HG03520 (cell line): ENCODE results near the gene TFAP2D.
A peak's percentile ranks its signal among the peaks of the same experiment; 100 is the strongest.

Experiments
- ATAC-seq: cut with Tn5 transposase; IDR thresholded peaks from one replicate; pipeline ENCODE4 v1.9.1; 2021; ENCODE audit warnings: mild to moderate bottlenecking, moderate library complexity; ENCODE audit not compliant: unreplicated experiment

TFAP2D gene

DNA sequence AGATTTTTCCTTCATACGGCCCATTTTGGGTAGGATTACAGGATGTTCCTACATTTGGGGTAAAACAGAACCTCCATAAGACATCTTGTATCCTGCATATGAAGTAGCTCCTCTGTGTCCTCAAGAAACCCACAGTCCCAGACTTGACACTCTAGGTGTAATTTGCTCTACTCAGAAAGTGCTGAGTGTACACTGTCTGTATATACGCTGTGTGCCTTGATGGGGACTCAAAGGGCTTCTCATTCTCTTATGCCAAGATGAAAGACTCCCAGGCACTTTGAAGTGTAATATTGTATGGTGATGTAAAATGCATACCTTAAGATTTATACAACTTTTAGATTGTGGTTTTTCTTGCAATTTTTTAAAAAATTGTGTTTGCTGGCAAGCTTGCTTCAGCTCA, 5.2 kb downstream of the TFAP2D start:
- no peak for ATAC-seq

DNA sequence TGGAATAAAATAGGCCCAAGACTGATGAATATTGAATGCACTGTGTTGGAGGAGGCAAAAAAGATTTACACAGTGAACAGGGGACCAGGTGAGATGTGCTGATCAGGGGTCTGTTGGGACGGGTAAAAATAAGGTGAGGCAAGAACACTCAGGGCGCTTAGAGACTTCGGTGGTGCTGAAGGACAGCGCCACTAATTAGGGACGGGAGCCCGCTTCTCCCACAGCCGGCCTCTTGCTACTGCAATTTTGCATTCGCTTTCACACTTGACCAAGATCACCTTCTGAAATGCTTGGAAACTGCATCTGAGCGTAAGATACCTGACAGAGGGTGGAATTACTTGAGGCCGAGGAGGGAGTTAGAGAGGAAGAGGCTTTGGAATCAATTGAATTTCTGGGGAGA, 7.3 kb downstream of the TFAP2D start:
- ATAC-seq: no peak

GRCh38 chr6:50721978-50722377, 8.7 kb downstream of the TFAP2D start:
- no peak for ATAC-seq

- ATAC-seq: no peak
Measured at GRCh38 chr6:50722829-50723554, 9.7 kb downstream of the TFAP2D start.

- ATAC-seq: no peak
Measured at GRCh38 chr6:50724381-50725124, 11.2 kb downstream of the TFAP2D start.

- ATAC-seq: no peak
Measured at GRCh38 chr6:50734488-50734887, 21.2 kb downstream of the TFAP2D start.

DNA sequence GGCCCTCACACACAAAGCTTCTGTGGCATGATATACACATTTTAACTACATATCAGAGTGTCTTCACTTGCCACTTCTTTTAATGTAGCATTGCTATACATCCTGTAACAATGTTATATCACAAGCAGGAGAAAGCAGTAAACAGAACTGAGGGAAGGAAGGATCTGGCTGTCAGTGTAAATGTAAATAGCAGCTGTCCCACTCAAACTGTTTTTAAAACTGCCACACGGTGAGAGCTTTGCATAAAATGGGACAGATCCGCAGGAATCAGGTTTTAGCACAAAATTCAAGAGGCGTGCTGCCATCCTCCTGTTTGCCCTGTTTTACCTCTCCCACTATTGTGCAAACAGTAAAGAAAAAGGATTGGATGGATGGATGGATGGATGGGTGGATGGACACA, 28.8 kb downstream of the TFAP2D start:
- ATAC-seq: no peak

GRCh38 chr6:50744976-50745375, 31.6 kb downstream of the TFAP2D start:
- ATAC-seq: no peak

- ATAC-seq: no peak
Measured at GRCh38 chr6:50762798-50763197, 49.5 kb downstream of the TFAP2D start.

GRCh38 chr6:50778696-50779095, 65.4 kb downstream of the TFAP2D start:
- no peak for ATAC-seq

- ATAC-seq: no peak
Measured at GRCh38 chr6:50780382-50780781, 67.1 kb downstream of the TFAP2D start.

GRCh38 chr6:50785921-50786320, 72.6 kb downstream of the TFAP2D start:
- no peak for ATAC-seq

DNA sequence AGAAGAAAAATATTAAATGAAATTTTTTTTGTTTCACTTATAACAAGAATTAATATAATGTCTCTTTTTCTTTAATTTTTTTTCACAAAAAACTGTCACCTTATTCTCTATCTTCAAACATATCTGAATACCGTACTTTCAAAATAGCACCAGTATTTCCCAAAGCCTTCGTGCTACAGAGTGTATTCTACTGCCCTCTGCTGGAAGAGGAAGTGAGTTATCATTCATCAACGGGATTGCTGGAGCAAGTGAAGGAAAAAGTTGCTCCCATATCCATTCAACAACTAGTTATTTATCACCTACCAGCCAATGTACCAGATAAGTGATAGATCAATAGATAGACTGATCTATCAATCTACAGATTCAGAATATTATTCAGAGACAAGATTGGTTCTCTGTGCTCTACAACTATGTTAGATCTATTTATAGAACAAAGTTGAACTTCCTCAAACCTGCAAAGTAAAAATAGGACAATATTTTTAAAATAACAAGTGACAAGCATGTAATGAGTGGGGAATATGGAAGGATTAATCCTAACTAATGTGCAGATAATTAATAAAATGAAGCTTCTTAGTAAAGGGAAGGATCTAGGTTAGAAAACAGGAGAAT, 78.7 kb downstream of the TFAP2D start:
- ATAC-seq: no peak

GRCh38 chr6:50792771-50793170, 79.4 kb downstream of the TFAP2D start:
- ATAC-seq: no peak

GRCh38 chr6:50795574-50795973, 82.2 kb downstream of the TFAP2D start:
- no peak for ATAC-seq

- ATAC-seq: no peak
Measured at GRCh38 chr6:50804283-50804682, 91.0 kb downstream of the TFAP2D start.

DNA sequence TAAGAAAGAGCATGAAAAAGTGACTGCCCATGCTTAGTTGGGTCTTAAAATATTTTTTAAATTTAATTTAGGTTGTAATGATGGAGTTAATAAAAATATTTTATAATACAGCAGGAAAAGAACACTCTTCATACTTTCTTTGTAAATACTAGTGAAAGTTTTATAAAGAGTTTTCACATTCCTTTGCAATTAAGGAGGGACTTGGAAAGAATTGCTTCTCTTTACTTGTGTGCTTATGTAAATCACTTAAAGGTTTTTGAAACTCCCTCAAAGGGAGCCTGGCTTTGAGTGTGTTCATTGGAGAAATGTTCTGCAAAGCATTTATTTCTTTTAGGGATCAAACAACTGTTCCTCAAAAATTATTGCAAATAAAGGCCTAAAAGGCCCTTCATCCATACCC, 93.7 kb downstream of the TFAP2D start:
- no peak for ATAC-seq

- ATAC-seq: peak; percentile 43
Measured at GRCh38 chr6:50815436-50816114, 102.2 kb downstream of the TFAP2D start.

DNA sequence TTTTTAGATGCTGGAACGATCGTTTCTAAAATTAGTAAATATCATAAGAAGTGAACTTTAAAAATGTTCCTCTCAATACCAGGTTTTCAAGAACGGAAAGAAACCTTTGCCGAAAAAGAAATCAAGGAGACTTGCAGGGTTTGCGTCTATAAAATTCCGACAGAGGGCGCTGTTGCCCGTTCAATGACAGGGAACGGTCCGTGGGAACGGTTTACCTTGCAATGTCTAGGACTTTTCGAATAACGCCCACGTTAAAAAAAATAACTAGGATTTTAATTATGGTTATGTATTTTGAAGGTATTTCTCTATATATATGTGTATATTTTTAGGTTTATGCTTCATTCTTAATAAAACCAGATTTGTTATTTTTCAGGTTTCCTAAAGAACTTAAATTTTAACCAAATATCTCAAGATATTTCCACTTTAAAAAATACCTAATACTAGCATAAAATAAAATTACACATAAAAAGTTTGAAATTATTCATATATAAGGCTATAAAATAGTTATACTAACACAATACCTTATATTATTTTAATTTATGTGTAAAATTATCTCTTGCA, 102.9 kb downstream of the TFAP2D start:
- ATAC-seq: peak; percentile 72

GRCh38 chr6:50816947-50817645, 103.8 kb downstream of the TFAP2D start:
- ATAC-seq: no peak

GRCh38 chr6:50817646-50817950, 104.3 kb downstream of the TFAP2D start:
- ATAC-seq: no peak
